WTC11 (cell line): ENCODE data around the gene NEB. TPM values are rescaled to one million over a fixed set of nuclear protein-coding genes. Genes with fewer than 3 reads are reported as not detected.
A peak's percentile ranks its signal among the peaks of the same experiment; 100 is the strongest.

Source experiments
- ATAC-seq: fragments of 200-7000 bp; cut with Tn5 transposase; 2 replicates; pipeline ENCODE4 v1.10.0; 2021; ENCODE audit warnings: mild to moderate bottlenecking, moderate library complexity
- CTCF ChIA-PET: fragments of 300-600 bp; sonication (Branson Sonifier 250); formaldehyde crosslinking; loops from one replicate; lab custom pipeline; 2021; ENCODE audit warnings: antibody characterized with exemption; lab: Charles Lee
- POLR2A ChIA-PET: fragments of 350-600 bp; sonication (Branson Sonifier 250); formaldehyde crosslinking; loops from one replicate; lab custom pipeline; 2021; ENCODE audit warnings: antibody characterized with exemption; lab: Charles Lee
- DNase-seq: peaks from one replicate; pipeline ENCODE4 v3.0.0; 2021; ENCODE audit warnings: low spot score
- H3K27ac Mint-ChIP-seq: 2 replicates; pipeline ENCODE4 v1.8.0; 2021; ENCODE audit warnings: mixed read lengths
- H3K27me3 Mint-ChIP-seq: 2 replicates; pipeline ENCODE4 v1.8.0; 2021; ENCODE audit warnings: low read depth, mild to moderate bottlenecking, moderate library complexity, mixed read lengths
- H3K36me3 Mint-ChIP-seq: 2 replicates; pipeline ENCODE4 v1.8.0; 2021; ENCODE audit warnings: mixed read lengths
- H3K4me1 Mint-ChIP-seq: 2 replicates; pipeline ENCODE4 v1.8.0; 2022; ENCODE audit warnings: mixed read lengths
- H3K4me3 Mint-ChIP-seq: 2 replicates; pipeline ENCODE4 v1.8.0; 2021; ENCODE audit warnings: mild to moderate bottlenecking, moderate library complexity, mixed read lengths
- H3K9me3 Mint-ChIP-seq: 2 replicates; pipeline ENCODE4 v1.8.0; 2021; ENCODE audit warnings: mixed read lengths
- ATF3 ChIP-seq: sonication (generic); formaldehyde crosslinking; conservative IDR thresholded peaks from 2 replicates; pipeline ENCODE4 v1.8.1; 2022; ENCODE audit warnings: mild to moderate bottlenecking, missing genetic modification reagents
- ATF6 ChIP-seq: sonication (generic); formaldehyde crosslinking; IDR thresholded peaks from 2 replicates; pipeline ENCODE4 v1.8.1; 2023; ENCODE audit warnings: mild to moderate bottlenecking, missing genetic modification reagents
- CBFB ChIP-seq: sonication (generic); formaldehyde crosslinking; IDR thresholded peaks from 2 replicates; pipeline ENCODE4 v1.8.1; 2022; ENCODE audit warnings: mild to moderate bottlenecking, low read depth, missing genetic modification reagents
- EMX1 ChIP-seq: fragments of 250-450 bp; sonication (Bioruptor Pico); IDR thresholded peaks from 2 replicates; pipeline ENCODE4 v1.8.0; 2021; ENCODE audit warnings: mild to moderate bottlenecking
- ERG ChIP-seq: fragments of 250-450 bp; sonication (Bioruptor Pico); IDR thresholded peaks from 2 replicates; pipeline ENCODE4 v1.8.0; 2021; ENCODE audit warnings: mild to moderate bottlenecking
- GRHL2 ChIP-seq: fragments of 250-450 bp; sonication (Bioruptor Pico); IDR thresholded peaks from 2 replicates; pipeline ENCODE4 v1.8.0; 2022; ENCODE audit warnings: mild to moderate bottlenecking, moderate library complexity; ENCODE audit not compliant: insufficient replicate concordance, severe bottlenecking
- IRF1 ChIP-seq: sonication (generic); formaldehyde crosslinking; IDR thresholded peaks from 2 replicates; pipeline ENCODE4 v1.8.0; 2023; ENCODE audit warnings: missing genetic modification reagents
- IRF2 ChIP-seq: sonication (generic); formaldehyde crosslinking; IDR thresholded peaks from 2 replicates; pipeline ENCODE4 v1.8.0; 2022; ENCODE audit warnings: low read depth, missing genetic modification reagents, borderline replicate concordance
- JUN ChIP-seq: sonication (generic); formaldehyde crosslinking; IDR thresholded peaks from 2 replicates; pipeline ENCODE4 v1.8.0; 2023; ENCODE audit warnings: mild to moderate bottlenecking, missing genetic modification reagents
- NR2C2 ChIP-seq: sonication (generic); formaldehyde crosslinking; IDR thresholded peaks from 2 replicates; pipeline ENCODE4 v1.8.0; 2022; ENCODE audit warnings: mild to moderate bottlenecking, missing genetic modification reagents
- NR3C1 ChIP-seq: sonication (generic); formaldehyde crosslinking; conservative IDR thresholded peaks from 2 replicates; pipeline ENCODE4 v1.8.1; 2023; ENCODE audit warnings: low read depth, mild to moderate bottlenecking, missing genetic modification reagents
- PRDM15 ChIP-seq: sonication (generic); formaldehyde crosslinking; IDR thresholded peaks from 2 replicates; pipeline ENCODE4 v1.8.0; 2022; ENCODE audit warnings: missing genetic modification reagents
- RELA ChIP-seq: sonication (generic); formaldehyde crosslinking; IDR thresholded peaks from 2 replicates; pipeline ENCODE4 v1.8.1; 2022; ENCODE audit warnings: missing genetic modification reagents, mild to moderate bottlenecking, borderline replicate concordance
- RORB ChIP-seq: fragments of 250-450 bp; sonication (Bioruptor Pico); IDR thresholded peaks from 2 replicates; pipeline ENCODE4 v1.9.0; 2021; ENCODE audit warnings: mild to moderate bottlenecking
- TCF7 ChIP-seq: sonication (generic); formaldehyde crosslinking; IDR thresholded peaks from 2 replicates; pipeline ENCODE4 v1.8.0; 2022; ENCODE audit warnings: mild to moderate bottlenecking, low read depth, missing genetic modification reagents, moderate library complexity
- TEAD4 ChIP-seq: sonication (generic); formaldehyde crosslinking; IDR thresholded peaks from 2 replicates; pipeline ENCODE4 v1.8.0; 2022; ENCODE audit warnings: mild to moderate bottlenecking, missing genetic modification reagents
- ZBTB21 ChIP-seq: sonication (generic); formaldehyde crosslinking; IDR thresholded peaks from 2 replicates; pipeline ENCODE4 v1.8.1; 2023; ENCODE audit warnings: mild to moderate bottlenecking, missing genetic modification reagents, borderline replicate concordance
- ZNF219 ChIP-seq: sonication (generic); formaldehyde crosslinking; IDR thresholded peaks from 2 replicates; pipeline ENCODE4 v1.8.0; 2023; ENCODE audit warnings: missing genetic modification reagents, mild to moderate bottlenecking, borderline replicate concordance
- ZNF232 ChIP-seq: sonication (generic); formaldehyde crosslinking; IDR thresholded peaks from 2 replicates; pipeline ENCODE4 v1.8.0; 2022; ENCODE audit warnings: mild to moderate bottlenecking, missing genetic modification reagents
- ZNF281 ChIP-seq: sonication (generic); formaldehyde crosslinking; IDR thresholded peaks from 2 replicates; pipeline ENCODE4 v1.8.0; 2023; ENCODE audit warnings: mild to moderate bottlenecking, missing genetic modification reagents
- ZNF416 ChIP-seq: fragments of 250-450 bp; sonication (Bioruptor Pico); IDR thresholded peaks from 2 replicates; pipeline ENCODE4 v1.9.0; 2021; ENCODE audit warnings: mild to moderate bottlenecking, inconsistent platforms
- ZNF671 ChIP-seq: fragments of 250-450 bp; sonication (Bioruptor Pico); IDR thresholded peaks from 2 replicates; pipeline ENCODE4 v1.8.0; 2021; ENCODE audit warnings: mild to moderate bottlenecking
- total RNA-seq: library from RNA; stranded (reverse); gene quantifications from 3 replicates; pipeline ENCODE4 v1.2.3, GENCODE V29; 2021

NEB gene
- total RNA-seq, 1 experiment from 2014 or later: 1.9 TPM

GRCh38 chr2:151670346-151670745, 63.9 kb downstream of the NEB start:
- CTCF ChIA-PET: interaction anchor here (1.0 kb wide), 1 partner anchor 85 kb away, joined by 3 read pairs; no protein-coding TSS in a partner anchor
- Mint-ChIP-seq H3K27me3 (no peaks in the 10 kb centered on the region), H3K4me3 (no peak overlapping the region), H3K36me3 (no peaks in the 10 kb centered on the region), H3K27ac (no peak overlapping the region), H3K9me3 (no peaks in the 10 kb centered on the region), H3K4me1 (peaks cover 23% of the 10 kb centered on the region)
- TF ChIP-seq IRF1: no peak
- POLR2A ChIA-PET: no interaction called here
- DNase-seq (no peak), ATAC-seq (no peak)

GRCh38 chr2:151669585-151670081, 64.6 kb downstream of the NEB start:
- peak; percentile 70 for ATAC-seq
- no peaks in the 10 kb centered on the region for H3K36me3 Mint-ChIP-seq
- TF ChIP-seq ZNF671 (CRISPR knock-in tag): no peak
- no peak for TF ChIP-seq NR2C2 (CRISPR knock-in tag)
- TF ChIP-seq NR3C1 (CRISPR knock-in tag): no peak
- no peak for TF ChIP-seq ZNF232 (CRISPR knock-in tag)
- TF ChIP-seq ZNF219: no peak
- TF ChIP-seq ZNF416 (CRISPR knock-in tag): no peak
- TF ChIP-seq TCF7: no peak
- TF ChIP-seq TEAD4: no peak
- no peak for TF ChIP-seq IRF1
- no peak for TF ChIP-seq EMX1
- no peak for TF ChIP-seq JUN (CRISPR knock-in tag)
- no peak for TF ChIP-seq ZNF281 (CRISPR knock-in tag)
- TF ChIP-seq CBFB (CRISPR knock-in tag): no peak
- H3K27ac Mint-ChIP-seq: peak overlapping the region; percentile 16; the same call in 1 of the 2 replicates
- POLR2A ChIA-PET: no interaction called here
- CTCF ChIA-PET: interaction anchor here (1.0 kb wide), 1 partner anchor 86 kb away, joined by 3 read pairs; no protein-coding TSS in a partner anchor
- H3K9me3 Mint-ChIP-seq: no peaks in the 10 kb centered on the region
- H3K27me3 Mint-ChIP-seq: no peaks in the 10 kb centered on the region
- no peak for DNase-seq
- peaks cover 23% of the 10 kb centered on the region for H3K4me1 Mint-ChIP-seq
- H3K4me3 Mint-ChIP-seq: no peak overlapping the region

GRCh38 chr2:151668737-151669136, 65.5 kb downstream of the NEB start:
- ChIA-PET POLR2A (no interaction called here), CTCF (no interaction called here)
- no peaks in the 10 kb centered on the region for H3K9me3 Mint-ChIP-seq
- no peak overlapping the region for H3K27ac Mint-ChIP-seq
- no peak overlapping the region for H3K4me3 Mint-ChIP-seq
- ATAC-seq (peak; percentile 70), DNase-seq (no peak)
- no peaks in the 10 kb centered on the region for H3K27me3 Mint-ChIP-seq
- peaks cover 23% of the 10 kb centered on the region for H3K4me1 Mint-ChIP-seq
- H3K36me3 Mint-ChIP-seq: no peaks in the 10 kb centered on the region
- no peak for TF ChIP-seq IRF2 (CRISPR knock-in tag)
- TF ChIP-seq ATF3 (CRISPR knock-in tag): no peak
- TF ChIP-seq NR2C2 (CRISPR knock-in tag): no peak
- TF ChIP-seq PRDM15: no peak
- no peak for TF ChIP-seq ZBTB21 (CRISPR knock-in tag)
- no peak for TF ChIP-seq GRHL2 (CRISPR knock-in tag)
- TF ChIP-seq ATF6 (CRISPR knock-in tag): no peak
- no peak for TF ChIP-seq ERG (CRISPR knock-in tag)
- TF ChIP-seq RORB (CRISPR knock-in tag): no peak
- TF ChIP-seq ZNF219: no peak
- TF ChIP-seq RELA (CRISPR knock-in tag): no peak
